ENCODE measurements around the gene TPCN2. TPM values are rescaled to one million over a fixed set of nuclear protein-coding genes. Genes with fewer than 3 reads are reported as not detected.

TPCN2 gene
- total RNA-seq, 1 experiment from 2014 or later: 63.6 TPM

- Mint-ChIP-seq H3K36me3 (ENCODE audit: insufficient read depth, unreplicated experiment) (peaks cover 6% of the 10 kb centered on the region), H3K27me3 (ENCODE audit: insufficient read depth, unreplicated experiment) (no peaks in the 10 kb centered on the region), H3K9me3 (ENCODE audit: unreplicated experiment) (peaks cover 6% of the 10 kb centered on the region), H3K4me3 (ENCODE audit: unreplicated experiment) (no peak overlapping the region), H3K27ac (ENCODE audit: unreplicated experiment) (no peak overlapping the region), H3K4me1 (ENCODE audit: low read depth, unreplicated experiment) (peaks cover 32% of the 10 kb centered on the region)
- TF ChIP-seq, protein P1, sequence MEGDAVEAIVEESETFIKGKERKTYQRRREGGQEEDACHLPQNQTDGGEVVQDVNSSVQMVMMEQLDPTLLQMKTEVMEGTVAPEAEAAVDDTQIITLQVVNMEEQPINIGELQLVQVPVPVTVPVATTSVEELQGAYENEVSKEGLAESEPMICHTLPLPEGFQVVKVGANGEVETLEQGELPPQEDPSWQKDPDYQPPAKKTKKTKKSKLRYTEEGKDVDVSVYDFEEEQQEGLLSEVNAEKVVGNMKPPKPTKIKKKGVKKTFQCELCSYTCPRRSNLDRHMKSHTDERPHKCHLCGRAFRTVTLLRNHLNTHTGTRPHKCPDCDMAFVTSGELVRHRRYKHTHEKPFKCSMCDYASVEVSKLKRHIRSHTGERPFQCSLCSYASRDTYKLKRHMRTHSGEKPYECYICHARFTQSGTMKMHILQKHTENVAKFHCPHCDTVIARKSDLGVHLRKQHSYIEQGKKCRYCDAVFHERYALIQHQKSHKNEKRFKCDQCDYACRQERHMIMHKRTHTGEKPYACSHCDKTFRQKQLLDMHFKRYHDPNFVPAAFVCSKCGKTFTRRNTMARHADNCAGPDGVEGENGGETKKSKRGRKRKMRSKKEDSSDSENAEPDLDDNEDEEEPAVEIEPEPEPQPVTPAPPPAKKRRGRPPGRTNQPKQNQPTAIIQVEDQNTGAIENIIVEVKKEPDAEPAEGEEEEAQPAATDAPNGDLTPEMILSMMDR (IDR thresholded peaks at IDR 0.05; ENCODE audit: insufficient read depth in 1 of 2, low read depth in 1 of 2, low read length in 1 of 2, severe bottlenecking in 1 of 2, unreplicated experiment in 1 of 2): no peak
- peaks cover 6% of the 10 kb centered on the region for H3K9me3 ChIP-seq
- BruUV-seq (replicated peaks): no TSS peak
- intact Hi-C loops (cut with micrococcal nuclease; ENCODE audit: unreplicated experiment): no loop called here
- peaks cover 34% of the 10 kb centered on the region for H3K4me1 ChIP-seq
- CTCF ChIA-PET: interaction anchor here (1.0 kb wide), 1 partner anchor 9 kb away, joined by 6 read pairs; no protein-coding TSS in a partner anchor
- H3K4me3 ChIP-seq (ENCODE audit: low read depth, low read length): no peak overlapping the region
- POLR2A ChIA-PET: no interaction called here
- 0 out of 2 replicates have a peak, but pooled peaks cover 2% of the 10 kb centered on the region for H3K36me3 ChIP-seq (ENCODE audit: control insufficient read depth, insufficient read depth, low read length)
- no peak for DNase-seq
- H3K27me3 ChIP-seq (replicated peaks; ENCODE audit: control insufficient read depth, insufficient read depth, low read length): no peaks in the 10 kb centered on the region
These were observed 91.9 kb downstream of the TPCN2 start for GRCh38 chr11:69140635-69141034.

- CTCF ChIA-PET: no interaction called here
- no TSS peak for BruUV-seq (replicated peaks)
These were observed 93.0 kb downstream of the TPCN2 start for GRCh38 chr11:69141742-69142141.

DNA sequence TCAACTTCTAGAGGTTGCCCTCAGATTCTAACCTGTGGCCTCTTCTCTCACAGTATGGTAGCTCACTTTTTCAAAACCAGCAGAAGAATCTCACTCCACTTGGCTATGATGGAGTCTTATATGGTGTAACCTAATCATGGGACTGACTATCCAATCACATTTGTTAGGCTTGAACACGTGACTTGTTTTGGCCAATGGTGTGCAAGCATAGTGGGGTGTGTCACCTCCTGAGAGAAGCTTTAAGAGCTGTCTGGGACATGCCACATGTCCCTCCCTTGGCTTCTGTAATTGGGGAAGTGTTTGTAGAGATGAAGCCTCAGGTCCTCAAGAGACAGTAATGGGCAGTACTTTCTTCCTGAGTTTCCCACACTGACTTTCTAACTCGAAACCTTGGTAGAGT, 94.2 kb downstream of the TPCN2 start:
- no peaks in the 10 kb centered on the region for H3K36me3 Mint-ChIP-seq (ENCODE audit: insufficient read depth, unreplicated experiment)
- intact Hi-C loops (cut with micrococcal nuclease; ENCODE audit: unreplicated experiment): no loop called here
- CTCF ChIA-PET: interaction anchor here (0.7 kb wide), 1 partner anchor 11 kb away, joined by 4 read pairs; no protein-coding TSS in a partner anchor

More at GRCh38 chr11:69141742-69142141, 93.0 kb downstream of the TPCN2 start:
- H3K27me3 ChIP-seq (replicated peaks; ENCODE audit: control insufficient read depth, insufficient read depth, low read length): no peaks in the 10 kb centered on the region
- H3K36me3 Mint-ChIP-seq (ENCODE audit: insufficient read depth, unreplicated experiment): peaks cover 6% of the 10 kb centered on the region
- peaks cover 34% of the 10 kb centered on the region for H3K4me1 ChIP-seq
- H3K4me3 ChIP-seq (ENCODE audit: low read depth, low read length): no peak overlapping the region
- H3K36me3 ChIP-seq (ENCODE audit: control insufficient read depth, insufficient read depth, low read length): 0 out of 2 replicates have a peak, but pooled peaks cover 2% of the 10 kb centered on the region
- peaks cover 17% of the 10 kb centered on the region for H3K9me3 Mint-ChIP-seq (ENCODE audit: unreplicated experiment)
- no peak for DNase-seq
- no peak overlapping the region for H3K27ac Mint-ChIP-seq (ENCODE audit: unreplicated experiment)
- POLR2A ChIA-PET: no interaction called here
- TF ChIP-seq, protein P1 (IDR thresholded peaks at IDR 0.05; ENCODE audit: insufficient read depth in 1 of 2, low read depth in 1 of 2, low read length in 1 of 2, severe bottlenecking in 1 of 2, unreplicated experiment in 1 of 2): no peak
- no peak overlapping the region for H3K4me3 Mint-ChIP-seq (ENCODE audit: unreplicated experiment)
- no peaks in the 10 kb centered on the region for H3K27me3 Mint-ChIP-seq (ENCODE audit: insufficient read depth, unreplicated experiment)
- peaks cover 24% of the 10 kb centered on the region for H3K4me1 Mint-ChIP-seq (ENCODE audit: low read depth, unreplicated experiment)
- peaks cover 17% of the 10 kb centered on the region for H3K9me3 ChIP-seq
- intact Hi-C loops (cut with micrococcal nuclease; ENCODE audit: unreplicated experiment): no loop called here

More for the DNA sequence above, 94.2 kb downstream of the TPCN2 start:
- no TSS peak for BruUV-seq (replicated peaks)
- Mint-ChIP-seq H3K4me1 (ENCODE audit: low read depth, unreplicated experiment) (peaks cover 15% of the 10 kb centered on the region), H3K27ac (ENCODE audit: unreplicated experiment) (no peak overlapping the region), H3K4me3 (ENCODE audit: unreplicated experiment) (no peak overlapping the region), H3K27me3 (ENCODE audit: insufficient read depth, unreplicated experiment) (no peaks in the 10 kb centered on the region), H3K9me3 (ENCODE audit: unreplicated experiment) (peaks cover 21% of the 10 kb centered on the region)
- peaks cover 26% of the 10 kb centered on the region for H3K9me3 ChIP-seq
- no peak for DNase-seq
- TF ChIP-seq, protein P1 (IDR thresholded peaks at IDR 0.05; ENCODE audit: insufficient read depth in 1 of 2, low read depth in 1 of 2, low read length in 1 of 2, severe bottlenecking in 1 of 2, unreplicated experiment in 1 of 2): no peak
- H3K4me1 ChIP-seq: peaks cover 23% of the 10 kb centered on the region
- H3K4me3 ChIP-seq (ENCODE audit: low read depth, low read length): no peak overlapping the region
- POLR2A ChIA-PET: no interaction called here
- H3K27me3 ChIP-seq (replicated peaks; ENCODE audit: control insufficient read depth, insufficient read depth, low read length): no peaks in the 10 kb centered on the region
- H3K36me3 ChIP-seq (ENCODE audit: control insufficient read depth, insufficient read depth, low read length): 0 out of 2 replicates have a peak, but pooled peaks cover 2% of the 10 kb centered on the region

All from Caco-2 (cell line).